Pons (tissue), 1 donor: ENCODE data around the gene IL23R.
"Not testable (repeated sequence)": the region's sequence is repeated elsewhere in the genome, so short reads cannot be mapped to it uniquely, and the experiment has no call there.

ENCODE experiments used
- DNase-seq: peaks from one replicate; pipeline ENCODE4 v3.0.0-alpha.2; 2016; ENCODE audit warnings: low spot score

The IL23R gene

GRCh38 chr1:67166196-67166595, at the start of gene IL23R:
Gene IL23R, plus strand, starts transcription at chr1:67166454. Its CDS starts 1,667 bp downstream, at chr1:67168121.
- no peak for DNase-seq

DNA sequence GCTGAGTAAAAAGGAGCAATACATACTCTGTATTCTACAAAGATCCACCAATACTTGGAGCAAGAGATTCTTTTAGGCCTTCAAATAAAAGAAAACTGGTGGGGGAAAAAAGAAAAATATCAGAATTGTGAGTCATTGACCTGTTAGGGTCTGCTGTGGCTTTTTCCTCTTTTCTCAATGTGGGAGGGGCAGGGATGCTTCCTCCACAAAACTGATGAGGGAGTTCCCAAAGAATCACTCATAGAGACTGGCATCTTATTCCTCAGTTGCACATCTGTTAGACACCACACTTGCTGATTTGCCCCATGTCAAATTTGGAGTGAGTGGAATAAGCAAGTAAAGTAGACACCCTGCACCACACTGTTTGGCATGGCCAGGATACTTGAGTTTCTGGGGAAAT, 48.1 kb upstream of the IL23R start:
- no peak for DNase-seq

- no peak for DNase-seq
Observed at GRCh38 chr1:67118646-67119045, 47.6 kb upstream of the IL23R start.

- no peak for DNase-seq
Observed at GRCh38 chr1:67120855-67121619, 45.2 kb upstream of the IL23R start.

- peak; percentile 14 for DNase-seq
Observed at GRCh38 chr1:67124455-67124854, 41.8 kb upstream of the IL23R start.

DNA sequence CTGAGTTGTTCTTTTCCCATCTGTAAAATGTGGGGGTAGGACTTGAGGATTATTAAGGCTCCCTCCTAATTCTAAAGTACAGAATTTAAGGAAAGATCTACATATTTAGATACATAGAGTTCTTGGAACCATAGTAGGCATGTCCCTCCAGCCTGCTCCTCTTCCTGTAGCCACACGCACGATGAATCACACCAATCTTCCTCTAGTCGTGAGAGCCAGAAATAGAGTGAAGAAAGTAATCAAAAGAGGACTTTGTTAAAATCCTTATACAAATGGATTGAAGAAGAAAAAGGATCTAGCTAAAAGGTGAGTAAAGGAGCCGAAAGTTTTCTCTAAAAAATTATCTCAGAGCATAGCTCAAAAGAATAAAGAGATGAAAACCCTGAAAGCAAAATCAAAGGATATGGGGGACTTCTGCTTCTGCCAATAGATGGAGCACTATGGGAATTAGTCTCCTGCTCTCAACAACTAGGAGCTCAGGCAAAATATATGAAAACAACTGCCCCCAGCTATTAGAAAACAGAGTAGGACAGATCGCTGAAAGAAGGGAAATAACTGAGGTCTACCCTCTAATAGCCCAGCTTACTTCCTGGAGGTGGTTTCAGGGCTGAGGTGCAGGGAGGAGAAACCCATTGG, 40.0 kb upstream of the IL23R start:
- no peak for DNase-seq

GRCh38 chr1:67126974-67127373, 39.3 kb upstream of the IL23R start:
- no peak for DNase-seq

DNA sequence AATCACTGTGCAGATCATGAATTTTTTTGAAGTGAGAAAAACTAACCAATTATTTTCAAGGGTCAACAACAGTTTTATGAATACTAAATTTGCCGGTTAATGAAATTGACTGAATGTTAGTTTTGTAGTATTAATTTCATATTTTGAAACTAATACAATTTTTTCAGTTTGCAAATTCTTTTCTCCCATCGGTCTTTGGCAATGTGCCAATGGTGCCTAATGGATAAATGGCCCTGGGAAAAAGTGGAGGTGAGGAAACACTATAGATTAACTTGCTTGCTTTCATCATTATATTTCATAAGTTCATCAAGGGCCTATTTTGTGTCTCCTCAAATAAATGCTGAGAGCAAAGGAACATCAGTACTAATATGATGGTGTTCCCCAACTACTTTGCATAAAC, 35.6 kb upstream of the IL23R start:
- DNase-seq: no peak

- no peak for DNase-seq
Observed at GRCh38 chr1:67133177-67133576, 33.1 kb upstream of the IL23R start.

GRCh38 chr1:67134695-67135094, 31.6 kb upstream of the IL23R start, which contains the start of gene C1orf141:
Gene C1orf141, minus strand, starts transcription at chr1:67134970. Its CDS starts 7,730 bp downstream, at chr1:67127240.
- DNase-seq: no peak

- no peak for DNase-seq
Observed at GRCh38 chr1:67135354-67135753, 30.9 kb upstream of the IL23R start.

DNA sequence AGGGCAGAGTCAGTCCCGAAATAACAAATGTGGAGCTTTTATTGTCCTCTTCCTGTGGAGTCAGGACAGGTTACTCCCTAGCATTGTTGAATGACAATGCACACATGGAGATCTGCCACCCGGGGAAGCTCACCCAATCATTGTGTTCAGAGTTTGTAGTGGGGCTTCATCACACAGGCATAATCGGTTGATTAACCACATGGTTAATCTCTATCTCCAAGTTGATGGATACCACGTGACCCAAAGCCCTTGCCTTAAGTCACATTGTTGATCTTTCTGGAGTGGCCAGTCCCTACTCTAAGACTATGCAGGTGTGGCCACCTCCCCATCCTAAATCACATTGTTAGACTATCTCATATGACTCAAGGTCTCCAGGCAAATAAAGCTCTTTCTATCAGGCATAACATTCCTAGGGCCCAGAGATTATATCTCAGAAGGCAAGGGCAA, 28.9 kb upstream of the IL23R start:
- DNase-seq: no peak

GRCh38 chr1:67138813-67139499, 27.3 kb upstream of the IL23R start:
- DNase-seq: no peak

DNA sequence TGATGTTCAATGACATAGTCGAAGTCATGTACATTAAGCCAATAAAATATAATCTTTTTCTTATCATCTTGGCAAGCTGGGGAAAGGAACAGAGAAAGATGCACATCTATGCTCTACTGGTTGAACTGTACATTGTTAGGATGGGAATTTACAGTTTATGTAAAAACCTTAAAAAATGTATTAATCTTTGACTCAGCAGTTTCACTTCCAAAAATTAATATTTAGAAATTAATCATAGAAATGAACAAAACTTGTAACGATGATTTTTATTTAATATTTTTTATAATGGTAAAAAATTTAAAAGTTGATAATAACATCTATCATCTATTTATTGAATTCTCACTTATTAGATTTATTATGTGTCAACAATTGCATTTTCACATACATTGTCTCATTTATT, 25.8 kb upstream of the IL23R start:
- no peak for DNase-seq

DNA sequence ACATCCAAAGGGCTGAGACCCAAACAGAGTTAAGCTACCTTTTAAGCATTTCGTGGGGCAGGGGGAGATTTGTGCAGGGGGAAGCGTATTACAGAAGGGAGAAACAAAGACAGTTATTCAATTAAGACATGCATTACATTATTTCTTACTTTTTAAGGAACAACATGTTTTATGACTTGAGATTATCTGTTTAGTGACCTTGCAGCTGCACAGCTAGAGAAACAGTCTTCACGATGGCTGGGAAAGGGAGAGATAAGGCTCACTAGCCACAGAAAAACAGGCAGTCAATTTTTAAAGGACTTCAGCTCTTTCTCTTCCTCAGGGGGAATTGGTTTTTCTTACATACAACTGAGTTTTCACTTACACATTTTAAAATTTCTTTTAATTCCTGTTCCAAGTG, 24.4 kb upstream of the IL23R start:
- not testable (repeated sequence) for DNase-seq

GRCh38 chr1:67142931-67143330, 23.3 kb upstream of the IL23R start:
- no peak for DNase-seq

DNA sequence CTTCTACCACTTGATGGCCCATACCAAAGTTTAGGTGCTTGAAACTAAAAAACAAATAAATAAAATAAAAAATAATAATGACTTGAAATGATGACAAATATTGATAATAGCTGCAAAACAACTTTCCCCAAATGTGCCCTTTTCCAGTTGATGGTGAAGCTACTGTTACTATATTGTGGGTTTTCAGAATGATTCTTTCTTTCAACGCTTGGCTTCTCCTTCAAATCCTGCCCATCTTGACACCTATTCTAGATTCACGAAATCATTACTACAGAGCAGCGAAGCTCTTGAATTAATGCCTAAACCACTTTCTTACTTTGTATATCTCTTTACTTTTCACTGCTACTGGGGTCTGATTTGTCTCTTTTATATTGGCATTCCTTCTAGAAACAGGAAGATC, 22.3 kb upstream of the IL23R start:
- DNase-seq: no peak

DNA sequence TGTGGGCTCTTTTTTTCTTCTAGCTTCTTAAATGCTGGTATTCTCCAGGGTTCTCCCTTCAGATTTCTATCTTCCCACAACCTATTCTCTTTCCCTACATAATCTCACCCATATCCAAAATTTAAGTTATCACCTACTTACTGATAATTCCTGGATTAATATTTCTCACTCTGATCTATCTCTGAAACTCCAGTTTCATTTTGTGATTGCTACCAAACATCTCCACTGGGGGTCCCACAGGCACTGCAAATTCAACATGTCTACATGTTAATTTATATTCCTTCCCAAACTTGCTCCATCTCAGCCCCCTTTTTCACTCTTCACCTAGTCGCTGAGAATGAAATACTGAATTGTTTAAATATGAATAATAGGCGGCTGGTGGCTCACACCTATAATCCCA, 21.6 kb upstream of the IL23R start:
- no peak for DNase-seq

DNA sequence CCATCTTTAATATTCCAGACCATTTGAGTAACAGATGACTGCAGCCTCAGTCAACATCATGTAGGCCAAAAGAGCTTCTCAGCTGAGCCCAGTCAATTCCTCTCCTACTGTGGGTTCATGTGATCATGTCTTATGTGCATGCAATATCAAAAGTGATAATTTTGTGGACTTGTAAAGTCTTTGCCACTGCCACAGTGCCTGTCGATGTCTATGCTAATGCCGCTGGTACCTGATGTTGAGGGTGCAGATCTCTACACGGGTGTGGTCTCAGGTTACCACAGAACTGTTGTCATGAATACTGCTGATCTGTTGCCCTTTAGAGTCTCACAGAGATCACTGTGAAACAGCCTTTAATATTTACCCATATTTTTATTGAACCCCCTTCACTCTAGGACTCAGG, 20.2 kb upstream of the IL23R start:
- no peak for DNase-seq

GRCh38 chr1:67146539-67146938, 19.7 kb upstream of the IL23R start:
- no peak for DNase-seq

- not testable (repeated sequence) for DNase-seq
Observed at GRCh38 chr1:67147973-67148372, 18.3 kb upstream of the IL23R start.

DNA sequence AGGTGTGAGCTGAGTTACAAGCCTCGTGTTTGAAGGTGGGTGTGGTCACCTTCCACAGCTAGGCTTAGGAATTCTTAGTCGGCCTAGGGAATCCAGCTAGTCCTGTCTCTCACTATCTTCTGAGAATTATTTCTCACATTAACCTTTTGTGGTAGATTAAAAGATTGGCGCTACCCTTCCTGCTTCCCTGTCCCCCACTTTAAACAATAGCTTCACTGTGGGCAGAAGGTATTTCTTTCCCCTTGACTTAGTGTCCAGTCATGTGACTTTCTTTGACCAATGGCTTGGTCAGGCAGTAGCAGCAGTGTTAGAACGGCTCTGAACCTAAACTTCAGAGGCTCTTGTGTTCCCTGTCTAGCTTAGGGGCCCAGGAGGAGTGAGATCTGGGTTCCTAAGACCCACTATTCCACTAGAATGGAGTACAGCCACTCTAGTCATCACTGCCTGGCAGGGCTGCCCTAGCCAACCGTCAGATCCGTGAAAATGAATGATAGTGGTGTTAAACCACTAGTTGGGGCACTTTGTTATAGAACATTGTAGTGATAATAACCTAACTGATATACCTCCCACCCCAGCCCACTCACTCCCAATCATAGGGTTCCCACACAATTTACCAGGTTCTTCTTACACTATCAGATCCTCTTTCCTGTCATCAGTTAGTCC, 17.6 kb upstream of the IL23R start:
- DNase-seq: no peak
